GM21526 (cell line): Measurements from ENCODE around the gene EFCAB6.

Experiments used
- ATAC-seq: cut with Tn5 transposase; IDR thresholded peaks from one replicate; pipeline ENCODE4 v1.9.1; 2021; ENCODE audit warnings: moderate library complexity; ENCODE audit not compliant: unreplicated experiment, low FRiP score

EFCAB6 gene

GRCh38 chr22:43812149-43812842, at the start of gene EFCAB6:
Gene EFCAB6, minus strand, starts transcription at chr22:43812305. Its CDS starts 29,987 bp downstream, at chr22:43782318.
- ATAC-seq: peak; percentile 78

GRCh38 chr22:43861529-43861928, 49.4 kb upstream of the EFCAB6 start:
- ATAC-seq: no peak

GRCh38 chr22:43860831-43861230, 48.7 kb upstream of the EFCAB6 start:
- no peak for ATAC-seq

- ATAC-seq: no peak
Observed at GRCh38 chr22:43860126-43860525, 48.0 kb upstream of the EFCAB6 start.

GRCh38 chr22:43859621-43860020, 47.5 kb upstream of the EFCAB6 start:
- ATAC-seq: no peak

GRCh38 chr22:43859176-43859575, 47.1 kb upstream of the EFCAB6 start:
- no peak for ATAC-seq

GRCh38 chr22:43858156-43858895, 46.2 kb upstream of the EFCAB6 start:
- no peak for ATAC-seq

- ATAC-seq: no peak
Observed at GRCh38 chr22:43857367-43857766, 45.3 kb upstream of the EFCAB6 start.

GRCh38 chr22:43855431-43855830, 43.3 kb upstream of the EFCAB6 start:
- ATAC-seq: no peak

GRCh38 chr22:43854786-43855271, 42.7 kb upstream of the EFCAB6 start:
- ATAC-seq: no peak

- no peak for ATAC-seq
Observed at GRCh38 chr22:43854121-43854785, 42.1 kb upstream of the EFCAB6 start.

GRCh38 chr22:43853328-43853931, 41.3 kb upstream of the EFCAB6 start:
- ATAC-seq: no peak

- no peak for ATAC-seq
Observed at GRCh38 chr22:43852573-43853327, 40.6 kb upstream of the EFCAB6 start.

- no peak for ATAC-seq
Observed at GRCh38 chr22:43851979-43852307, 39.8 kb upstream of the EFCAB6 start.

- no peak for ATAC-seq
Observed at GRCh38 chr22:43851058-43851978, 39.2 kb upstream of the EFCAB6 start.

GRCh38 chr22:43850529-43850928, 38.4 kb upstream of the EFCAB6 start:
- no peak for ATAC-seq

- ATAC-seq: no peak
Observed at GRCh38 chr22:43849731-43850130, 37.6 kb upstream of the EFCAB6 start.

- no peak for ATAC-seq
Observed at GRCh38 chr22:43848366-43849171, 36.5 kb upstream of the EFCAB6 start.
